C4-2B (cell line): ENCODE data around the gene NFS1.

Source experiments
- H3K27ac ChIP-seq: fragments of 450-650 bp; 2 replicates; pipeline ENCODE4 v1.5.1; 2017
- ZFX ChIP-seq: fragments of 450-650 bp; IDR thresholded peaks from 2 replicates; pipeline ENCODE4 v1.6.1; 2017
- TF ChIP-seq, protein P1 (sequence below): fragments of 450-650 bp; conservative IDR thresholded peaks from 2 replicates; pipeline ENCODE4 v1.5.1; 2017; ENCODE audit warnings: mild to moderate bottlenecking

The NFS1 gene

DNA sequence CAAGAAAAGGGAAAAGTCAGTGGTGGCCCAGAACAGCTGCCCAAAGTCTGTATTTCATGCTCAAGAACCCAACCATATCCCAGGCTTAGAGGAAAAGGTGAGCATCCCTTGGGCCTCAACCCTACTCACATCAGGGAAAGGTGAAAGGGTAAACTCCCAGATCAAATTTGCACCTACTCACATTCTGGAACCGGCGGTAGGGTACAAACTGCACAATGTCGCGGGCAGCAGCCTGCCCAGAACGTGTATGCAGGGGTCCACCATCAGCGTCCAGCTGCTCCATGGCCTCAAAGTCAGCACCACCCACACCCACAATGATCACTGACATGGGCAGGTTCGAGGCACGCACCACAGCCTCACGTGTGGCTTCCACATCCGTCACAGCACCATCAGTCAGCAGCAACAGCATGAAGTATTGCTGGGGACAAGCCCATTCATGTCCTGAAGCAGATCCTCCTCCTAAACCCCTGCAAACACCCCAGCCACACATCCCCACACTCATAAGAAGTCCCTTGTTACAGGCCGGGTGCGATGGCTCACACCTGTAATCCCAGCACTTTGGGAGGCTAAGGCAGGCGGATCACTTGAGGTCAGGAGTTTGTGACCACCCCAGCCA lies 72.7 kb downstream of the NFS1 start:
- no peak for TF ChIP-seq ZFX
- TF ChIP-seq, protein P1, sequence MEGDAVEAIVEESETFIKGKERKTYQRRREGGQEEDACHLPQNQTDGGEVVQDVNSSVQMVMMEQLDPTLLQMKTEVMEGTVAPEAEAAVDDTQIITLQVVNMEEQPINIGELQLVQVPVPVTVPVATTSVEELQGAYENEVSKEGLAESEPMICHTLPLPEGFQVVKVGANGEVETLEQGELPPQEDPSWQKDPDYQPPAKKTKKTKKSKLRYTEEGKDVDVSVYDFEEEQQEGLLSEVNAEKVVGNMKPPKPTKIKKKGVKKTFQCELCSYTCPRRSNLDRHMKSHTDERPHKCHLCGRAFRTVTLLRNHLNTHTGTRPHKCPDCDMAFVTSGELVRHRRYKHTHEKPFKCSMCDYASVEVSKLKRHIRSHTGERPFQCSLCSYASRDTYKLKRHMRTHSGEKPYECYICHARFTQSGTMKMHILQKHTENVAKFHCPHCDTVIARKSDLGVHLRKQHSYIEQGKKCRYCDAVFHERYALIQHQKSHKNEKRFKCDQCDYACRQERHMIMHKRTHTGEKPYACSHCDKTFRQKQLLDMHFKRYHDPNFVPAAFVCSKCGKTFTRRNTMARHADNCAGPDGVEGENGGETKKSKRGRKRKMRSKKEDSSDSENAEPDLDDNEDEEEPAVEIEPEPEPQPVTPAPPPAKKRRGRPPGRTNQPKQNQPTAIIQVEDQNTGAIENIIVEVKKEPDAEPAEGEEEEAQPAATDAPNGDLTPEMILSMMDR: no peak
- H3K27ac ChIP-seq: no peak overlapping the region

DNA sequence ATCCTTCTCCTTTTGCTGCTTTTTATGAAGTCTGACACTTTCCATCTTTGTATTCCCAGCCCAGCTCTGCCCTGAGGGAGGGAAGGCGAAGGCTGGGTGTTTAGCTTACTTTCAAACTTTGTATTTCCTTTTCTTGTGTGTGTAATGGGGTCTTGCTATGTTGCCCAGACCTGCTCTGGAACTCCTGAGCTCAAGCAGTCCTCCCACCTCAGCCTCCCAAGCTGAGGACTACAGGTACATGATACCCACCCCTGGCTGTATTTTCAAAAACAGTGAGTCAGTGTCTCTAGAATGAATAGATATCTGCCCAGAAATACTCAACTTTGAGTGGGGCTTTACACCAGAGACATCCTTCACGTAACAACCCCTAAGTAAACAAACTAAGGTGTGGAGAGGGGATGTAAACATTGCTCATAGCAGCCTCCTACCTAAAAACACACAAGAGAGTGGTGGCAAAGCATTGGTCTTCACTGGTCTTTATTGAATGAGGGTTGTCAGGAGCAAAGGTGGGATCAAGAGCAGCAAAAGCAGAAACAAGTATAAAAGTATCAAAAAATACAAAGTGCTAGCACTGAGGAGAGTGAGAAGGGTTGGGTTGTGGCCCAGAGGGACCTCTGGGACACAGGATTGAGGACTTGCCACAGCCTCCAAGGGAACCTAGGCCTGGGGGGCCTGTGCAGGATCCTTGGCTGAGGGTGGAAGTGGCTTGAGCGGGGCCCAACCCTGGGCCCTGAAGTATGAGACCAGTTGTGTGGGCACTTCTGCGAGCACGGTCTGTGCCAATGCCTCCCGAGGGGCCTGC lies 73.4 kb downstream of the NFS1 start:
- TF ChIP-seq, protein P1: no peak
- TF ChIP-seq ZFX: no peak
- H3K27ac ChIP-seq: no peak overlapping the region

DNA sequence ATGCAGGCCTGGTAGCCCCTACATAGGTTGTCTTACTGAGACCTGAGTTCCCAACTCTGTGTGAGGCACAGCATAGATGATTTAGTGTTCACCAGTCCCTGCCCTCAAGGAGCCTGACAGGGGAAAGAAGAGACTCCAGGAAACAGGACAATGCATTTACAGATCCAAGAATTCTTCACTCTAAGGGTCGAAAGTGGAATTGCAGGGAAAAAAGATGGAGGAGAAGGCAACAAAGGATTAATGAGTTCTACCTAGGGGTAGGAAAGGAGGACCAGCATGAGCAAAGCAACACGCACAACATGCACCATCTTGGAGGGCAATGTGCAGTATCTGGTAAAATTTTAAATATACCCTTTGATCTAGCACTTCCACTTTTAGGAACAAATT lies 77.6 kb downstream of the NFS1 start:
- H3K27ac ChIP-seq: no peak overlapping the region
- TF ChIP-seq, protein P1: no peak; the same call in 1 of the 2 replicates
- TF ChIP-seq ZFX: no peak

DNA sequence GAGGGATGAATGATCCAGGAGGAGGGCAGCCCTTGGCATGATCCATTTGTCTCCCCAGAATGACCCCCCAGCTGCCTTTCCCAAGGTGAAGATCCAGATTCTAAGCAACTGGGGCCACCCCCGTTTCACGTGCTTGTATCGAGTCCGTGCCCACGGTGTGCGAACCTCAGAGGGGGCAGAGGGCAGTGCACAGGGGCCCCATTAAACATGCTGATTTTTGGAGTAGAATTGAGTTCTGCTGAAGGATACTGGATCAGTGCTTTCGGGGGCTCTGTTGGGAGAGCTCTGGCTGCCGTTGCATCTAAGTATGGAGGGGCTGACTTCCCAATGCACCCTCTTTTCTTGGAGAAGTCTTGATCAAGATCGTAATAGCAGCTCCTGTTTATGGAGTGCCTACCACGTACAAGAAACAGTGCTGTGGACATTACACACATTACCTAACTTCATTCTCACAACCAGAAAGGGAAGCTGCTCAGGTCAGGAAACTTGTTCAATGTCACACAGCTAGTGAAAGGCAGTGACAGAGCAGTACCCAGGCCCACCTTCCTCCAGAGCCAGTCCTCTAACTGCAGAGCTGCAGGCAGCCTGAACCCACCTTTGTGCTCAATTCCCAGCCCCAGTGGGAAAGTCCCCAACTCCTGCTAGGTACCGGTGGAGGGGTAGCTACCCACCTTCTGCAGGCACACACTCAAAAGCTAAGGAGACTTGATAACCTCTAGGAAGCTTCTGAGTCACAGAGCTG lies 78.2 kb downstream of the NFS1 start:
- TF ChIP-seq, protein P1: no peak
- no peak for TF ChIP-seq ZFX
- no peak overlapping the region for H3K27ac ChIP-seq

DNA sequence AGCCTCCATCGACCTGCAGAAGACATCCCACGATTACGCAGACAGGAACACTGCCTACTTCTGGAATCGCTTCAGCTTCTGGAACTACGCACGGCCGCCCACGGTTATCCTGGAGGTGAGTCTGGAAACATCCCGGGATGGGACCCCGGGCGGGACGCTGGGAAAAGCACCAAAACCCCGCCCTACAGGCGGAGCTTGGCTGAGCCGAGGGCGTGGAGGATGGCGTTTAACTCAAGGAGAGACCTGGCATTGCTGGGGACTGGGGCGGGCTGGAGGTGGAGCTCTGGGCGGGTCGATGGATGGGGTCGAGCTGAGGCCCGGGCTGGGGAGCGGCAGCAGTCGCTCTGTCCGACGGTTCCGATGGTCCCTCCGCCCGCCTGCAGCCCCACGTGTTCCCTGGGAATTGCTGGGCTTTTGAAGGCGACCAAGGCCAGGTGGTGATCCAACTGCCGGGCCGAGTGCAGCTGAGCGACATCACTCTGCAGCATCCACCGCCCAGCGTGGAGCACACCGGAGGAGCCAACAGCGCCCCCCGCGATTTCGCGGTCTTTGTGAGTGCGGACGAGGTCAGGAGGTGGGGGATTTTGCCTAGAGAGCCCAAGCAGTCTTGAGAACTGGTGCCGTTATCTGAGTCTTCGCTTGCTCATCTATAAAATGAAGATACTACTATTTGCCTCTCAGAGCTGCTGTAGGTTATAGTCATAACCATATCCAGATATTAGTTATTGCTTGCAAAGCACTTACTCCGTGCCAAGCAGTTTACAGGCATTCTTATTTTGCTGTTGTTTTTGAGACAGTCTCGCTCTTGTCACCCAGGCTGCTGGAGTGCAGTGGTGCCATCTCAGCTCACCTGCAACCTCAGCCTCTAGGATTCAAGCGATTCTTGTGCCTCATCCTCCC lies 79.7 kb downstream of the NFS1 start:
- TF ChIP-seq, protein P1: no peak
- TF ChIP-seq ZFX: no peak
- H3K27ac ChIP-seq: no peak overlapping the region; the same call in 1 of the 2 replicates

DNA sequence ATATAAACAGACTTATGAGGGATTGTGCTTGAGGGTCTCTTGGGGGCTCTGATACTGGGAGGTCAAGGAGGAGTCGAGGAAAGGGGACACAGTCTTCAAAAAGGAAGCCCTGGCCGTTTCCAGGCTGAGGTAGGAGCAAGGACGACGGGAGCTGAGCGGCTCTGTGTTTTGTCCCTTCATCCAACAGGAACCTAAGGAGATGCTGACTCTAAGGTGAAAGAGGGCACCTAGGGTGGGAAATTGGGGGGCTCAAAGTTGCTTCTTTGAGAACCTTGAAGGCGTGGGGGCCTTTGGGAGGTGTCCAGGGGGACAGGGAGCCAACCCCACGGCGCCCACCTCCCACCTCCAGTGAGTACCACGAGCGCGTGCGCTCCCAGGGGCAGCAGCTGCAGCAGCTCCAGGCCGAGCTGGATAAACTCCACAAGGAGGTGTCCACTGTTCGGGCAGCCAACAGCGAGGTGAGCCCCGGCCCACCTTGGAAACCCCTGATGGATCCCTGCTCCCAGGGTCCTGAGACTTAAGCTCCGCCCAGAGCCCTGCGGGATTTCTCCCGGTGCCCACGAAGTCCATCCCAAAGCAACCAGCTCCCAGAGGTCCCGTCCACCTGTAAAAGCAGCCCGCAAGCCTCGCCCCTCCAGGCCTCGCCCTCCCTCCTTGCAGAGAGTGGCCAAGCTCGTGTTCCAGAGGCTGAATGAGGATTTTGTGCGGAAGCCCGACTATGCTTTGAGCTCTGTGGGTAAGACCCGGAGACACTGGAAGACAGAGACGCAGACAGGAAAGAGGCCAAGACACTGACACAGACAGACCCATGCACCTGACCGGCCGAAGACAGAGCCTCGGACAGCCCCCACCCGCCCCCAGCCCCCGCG lies 80.7 kb downstream of the NFS1 start:
- TF ChIP-seq, protein P1: no peak
- no peak for TF ChIP-seq ZFX
- no peak overlapping the region for H3K27ac ChIP-seq
